Osteocyte (in vitro differentiated cells): ENCODE data around the gene PGLYRP3. TPM values are rescaled to one million over a fixed set of nuclear protein-coding genes. Genes with fewer than 3 reads are reported as not detected.

Source experiments
- DNase-seq: peaks from one replicate; pipeline ENCODE4 v3.0.0; 2021; ENCODE audit warnings: mixed read lengths; ENCODE audit not compliant: unreplicated experiment; ENCODE audit errors: extremely low spot score
- H3K27ac Mint-ChIP-seq: one replicate; pipeline ENCODE4 v1.8.0; 2021; ENCODE audit warnings: mild to moderate bottlenecking, mixed read lengths; ENCODE audit not compliant: unreplicated experiment
- H3K27me3 Mint-ChIP-seq: one replicate; pipeline ENCODE4 v1.8.0; 2021; ENCODE audit warnings: mixed read lengths; ENCODE audit not compliant: unreplicated experiment
- H3K36me3 Mint-ChIP-seq: one replicate; pipeline ENCODE4 v1.8.0; 2021; ENCODE audit warnings: mixed read lengths; ENCODE audit not compliant: unreplicated experiment
- H3K4me1 Mint-ChIP-seq: one replicate; pipeline ENCODE4 v1.8.0; 2021; ENCODE audit warnings: mixed read lengths; ENCODE audit not compliant: unreplicated experiment
- H3K4me3 Mint-ChIP-seq: one replicate; pipeline ENCODE4 v1.8.0; 2021; ENCODE audit warnings: mild to moderate bottlenecking, moderate library complexity, mixed read lengths; ENCODE audit not compliant: unreplicated experiment
- H3K9me3 Mint-ChIP-seq: one replicate; pipeline ENCODE4 v1.8.0; 2021; ENCODE audit warnings: mixed read lengths; ENCODE audit not compliant: unreplicated experiment
- total RNA-seq: library from RNA; stranded (reverse); gene quantifications from 2 replicates; pipeline ENCODE4 v1.2.1, GENCODE V29; 2021
- TF ChIP-seq, protein P1 (sequence below): fragments of 200-600 bp; sonication (generic); IDR thresholded peaks from 2 replicates; pipeline ENCODE4 v1.5.0; 2021; ENCODE audit warnings: antibody characterized with exemption, mild to moderate bottlenecking, moderate library complexity

The PGLYRP3 gene
- total RNA-seq, 1 donor from 2014 or later, result not detected

GRCh38 chr1:153352523-153352922 lies 39.8 kb upstream of the PGLYRP3 start:
- DNase-seq, result peak; percentile 83

DNA sequence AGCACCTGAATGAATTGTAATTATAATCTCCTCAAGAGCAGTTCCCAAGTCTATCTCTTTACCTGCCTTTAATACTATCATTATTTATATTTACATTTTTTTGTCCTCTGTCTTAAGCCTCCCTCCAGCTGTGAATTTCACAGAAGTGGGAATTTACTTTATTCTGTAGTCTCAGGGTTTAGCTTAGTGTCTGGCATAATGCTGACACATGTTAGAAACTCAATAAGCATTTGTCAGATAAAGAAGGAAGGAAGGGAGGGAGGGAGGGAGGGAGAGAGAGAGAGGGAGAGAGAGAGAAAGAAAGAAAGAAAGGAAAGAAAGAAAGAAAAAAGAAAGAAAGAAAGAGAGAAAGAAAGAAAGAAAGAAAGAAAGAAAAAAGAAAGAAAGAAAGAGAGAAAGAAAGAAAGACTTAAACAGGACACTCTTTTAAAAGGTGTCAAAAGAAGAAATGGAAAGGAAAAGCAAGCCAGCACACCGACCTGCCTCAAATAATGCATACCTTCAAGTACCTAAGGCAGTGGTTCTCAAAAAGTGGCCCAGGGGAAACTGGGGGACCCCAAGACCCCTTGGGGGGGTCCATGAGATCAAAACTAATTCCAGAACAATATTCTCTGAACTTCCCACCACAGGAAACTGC lies 37.7 kb upstream of the PGLYRP3 start:
- Mint-ChIP-seq H3K27ac (no peak overlapping the region), H3K4me1 (no peaks in the 10 kb centered on the region), H3K36me3 (no peaks in the 10 kb centered on the region), H3K27me3 (peaks cover 18% of the 10 kb centered on the region), H3K9me3 (no peaks in the 10 kb centered on the region), H3K4me3 (no peak overlapping the region)
- DNase-seq, result no peak
- TF ChIP-seq, protein P1, sequence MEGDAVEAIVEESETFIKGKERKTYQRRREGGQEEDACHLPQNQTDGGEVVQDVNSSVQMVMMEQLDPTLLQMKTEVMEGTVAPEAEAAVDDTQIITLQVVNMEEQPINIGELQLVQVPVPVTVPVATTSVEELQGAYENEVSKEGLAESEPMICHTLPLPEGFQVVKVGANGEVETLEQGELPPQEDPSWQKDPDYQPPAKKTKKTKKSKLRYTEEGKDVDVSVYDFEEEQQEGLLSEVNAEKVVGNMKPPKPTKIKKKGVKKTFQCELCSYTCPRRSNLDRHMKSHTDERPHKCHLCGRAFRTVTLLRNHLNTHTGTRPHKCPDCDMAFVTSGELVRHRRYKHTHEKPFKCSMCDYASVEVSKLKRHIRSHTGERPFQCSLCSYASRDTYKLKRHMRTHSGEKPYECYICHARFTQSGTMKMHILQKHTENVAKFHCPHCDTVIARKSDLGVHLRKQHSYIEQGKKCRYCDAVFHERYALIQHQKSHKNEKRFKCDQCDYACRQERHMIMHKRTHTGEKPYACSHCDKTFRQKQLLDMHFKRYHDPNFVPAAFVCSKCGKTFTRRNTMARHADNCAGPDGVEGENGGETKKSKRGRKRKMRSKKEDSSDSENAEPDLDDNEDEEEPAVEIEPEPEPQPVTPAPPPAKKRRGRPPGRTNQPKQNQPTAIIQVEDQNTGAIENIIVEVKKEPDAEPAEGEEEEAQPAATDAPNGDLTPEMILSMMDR, result no peak

More at GRCh38 chr1:153352523-153352922, 39.8 kb upstream of the PGLYRP3 start:
- TF ChIP-seq, protein P1, result peak; percentile 97
- Mint-ChIP-seq H3K36me3 (no peaks in the 10 kb centered on the region), H3K4me3 (no peak overlapping the region), H3K9me3 (no peaks in the 10 kb centered on the region), H3K27ac (no peak overlapping the region), H3K27me3 (peaks cover 18% of the 10 kb centered on the region), H3K4me1 (no peaks in the 10 kb centered on the region)

DNA sequence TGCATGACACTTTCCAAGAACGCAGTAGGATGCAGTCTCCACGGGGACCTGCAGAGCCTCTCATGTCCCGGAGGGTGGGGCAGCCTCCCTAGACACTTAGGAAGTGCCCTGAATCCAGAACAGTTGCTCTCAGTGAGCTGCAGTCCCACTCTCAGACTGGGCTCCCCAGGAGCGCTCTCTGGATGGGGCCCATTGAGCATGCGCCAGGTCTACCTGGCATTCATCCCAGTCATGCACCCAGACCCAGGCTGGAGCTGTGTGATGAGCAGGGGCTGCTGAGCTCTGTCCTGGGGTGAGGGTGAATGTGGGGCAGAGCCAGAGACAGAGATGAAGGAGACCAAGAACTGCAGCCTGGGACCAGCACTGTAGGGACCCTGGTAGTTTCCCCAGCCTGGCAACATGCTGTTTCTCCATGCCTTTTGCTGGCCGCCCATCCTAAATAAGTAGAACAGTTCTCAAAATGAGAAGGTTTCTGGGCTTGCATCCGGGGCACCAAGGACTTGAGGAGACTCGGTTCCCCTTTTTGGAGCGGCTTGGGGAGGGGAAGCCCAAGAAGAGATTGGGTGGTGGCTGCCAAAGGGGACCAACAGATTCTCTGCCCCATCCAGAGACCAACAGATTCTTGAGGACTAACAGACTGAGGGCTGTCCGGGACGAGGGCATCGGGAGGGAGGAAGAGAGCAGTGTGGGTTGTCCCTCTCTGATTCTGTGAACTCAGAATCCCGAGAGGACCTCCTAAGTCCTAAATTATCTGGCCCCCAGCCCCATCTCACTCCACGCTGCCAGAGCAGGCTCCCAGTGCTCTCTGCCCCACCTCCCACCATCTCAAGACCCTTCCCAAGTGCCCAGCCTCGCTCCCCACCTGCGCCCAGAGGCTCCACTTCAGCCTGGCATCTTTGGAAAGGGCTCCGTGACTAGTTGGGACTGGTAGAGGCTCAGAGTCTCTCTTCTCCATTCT lies 36.9 kb upstream of the PGLYRP3 start:
- H3K36me3 Mint-ChIP-seq, result no peaks in the 10 kb centered on the region
- no peaks in the 10 kb centered on the region for H3K9me3 Mint-ChIP-seq
- H3K27ac Mint-ChIP-seq, result no peak overlapping the region
- H3K4me3 Mint-ChIP-seq, result no peak overlapping the region
- TF ChIP-seq, protein P1, result no peak
- DNase-seq, result peak; percentile 74
- H3K4me1 Mint-ChIP-seq, result no peaks in the 10 kb centered on the region
- H3K27me3 Mint-ChIP-seq, result peaks cover 18% of the 10 kb centered on the region

DNA sequence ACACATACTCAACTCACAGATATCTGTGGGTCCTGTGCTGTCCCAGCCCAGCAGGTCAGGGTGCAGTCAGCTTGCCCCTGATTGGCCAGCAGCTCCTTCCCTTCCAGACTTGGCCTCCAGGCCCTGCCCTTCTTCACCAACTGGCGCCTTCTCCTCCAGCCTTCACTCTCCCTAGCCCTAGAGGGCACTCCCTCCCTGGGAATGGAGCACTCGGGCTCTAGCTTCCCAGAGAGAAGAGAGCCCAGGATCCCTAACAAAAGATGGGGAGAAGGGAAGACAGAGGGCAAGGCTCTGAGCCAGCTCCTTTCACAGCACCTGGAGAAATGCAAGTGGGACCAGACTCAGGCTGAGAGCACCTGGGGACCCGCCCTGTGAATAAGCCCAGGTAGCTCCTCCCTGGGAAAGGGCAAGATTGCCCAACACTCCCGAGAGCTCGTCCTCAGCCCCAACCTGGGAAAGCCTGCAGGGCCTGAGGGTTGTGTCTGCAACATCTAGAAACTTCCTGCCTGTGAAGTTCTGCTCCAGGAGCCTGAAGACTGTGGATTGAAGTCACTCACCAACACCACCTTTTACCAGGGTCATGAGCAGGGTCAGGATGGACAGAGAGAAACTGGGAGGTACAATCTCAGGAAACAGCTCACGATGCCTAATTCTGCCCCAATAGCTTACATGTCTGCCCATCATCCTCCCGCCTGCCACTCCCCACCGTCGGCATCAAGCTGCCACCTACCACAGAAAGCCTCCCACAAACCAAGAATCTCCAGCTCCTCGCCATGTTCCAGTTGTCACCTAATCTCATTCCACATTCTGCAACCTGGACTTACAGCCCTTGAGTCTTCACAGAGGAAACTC lies 36.0 kb upstream of the PGLYRP3 start, which contains the start of gene PGLYRP4:
Gene PGLYRP4 (minus strand): TSS at position 331 of the 852 bp plus-strand sequence. CDS start 909 bp downstream, outside the sequence.
- Mint-ChIP-seq H3K36me3 (no peaks in the 10 kb centered on the region), H3K9me3 (no peaks in the 10 kb centered on the region), H3K4me1 (no peaks in the 10 kb centered on the region), H3K27me3 (peaks cover 18% of the 10 kb centered on the region), H3K27ac (no peak within 1 kb of the TSS), H3K4me3 (no peak within 1 kb of the TSS)
- peak; percentile 57 for DNase-seq
- TF ChIP-seq, protein P1, result no peak
